PC-9 (cell line): ENCODE results near the gene STOX2. TPM values are rescaled to one million over a fixed set of nuclear protein-coding genes. Genes with fewer than 3 reads are reported as not detected.

Experiments
- BruUV-seq: library from RNA; stranded (reverse); fragments of 400-500 nt; replicated peaks from 2 replicates; lab custom pipeline; 2021; lab: Mats Ljungman, UMichigan
- CTCF ChIA-PET: fragments of 300-600 bp; sonication (Branson Sonifier 250); formaldehyde crosslinking; loops from one replicate; lab custom pipeline; 2022; ENCODE audit warnings: antibody characterized with exemption; lab: Charles Lee
- POLR2A ChIA-PET: fragments of 300-600 bp; sonication (Branson Sonifier 250); formaldehyde crosslinking; loops from one replicate; lab custom pipeline; 2022; ENCODE audit warnings: antibody characterized with exemption; ENCODE audit not compliant: unreplicated experiment; lab: Charles Lee
- DNase-seq, 2 experiments: peaks; one replicate each; pipeline versions ENCODE4 v3.0.0 to v3.0.0-alpha.2; 2015 to 2022; ENCODE audit warnings: mixed read lengths in 1 of 2
- H2AFZ ChIP-seq: fragments of 200-600 bp; sonication (generic); 2 replicates; pipeline ENCODE4 v1.8.1; 2017; ENCODE audit warnings: antibody characterized with exemption
- H3F3A ChIP-seq: fragments of 200-600 bp; sonication (generic); 2 replicates; pipeline ENCODE4 v1.8.1; 2017; ENCODE audit warnings: antibody characterized with exemption, mild to moderate bottlenecking, low read depth; ENCODE audit not compliant: insufficient read depth
- H3K27ac ChIP-seq: fragments of 200-600 bp; sonication (generic); 2 replicates; pipeline ENCODE4 v1.6.1; 2016; ENCODE audit warnings: mixed run types
- H3K27me3 ChIP-seq: fragments of 200-600 bp; sonication (generic); 2 replicates; pipeline ENCODE4 v1.6.1; 2016; ENCODE audit warnings: low read depth, mixed run types; ENCODE audit not compliant: insufficient read depth
- H3K36me3 ChIP-seq: fragments of 200-600 bp; sonication (generic); 2 replicates; pipeline ENCODE4 v1.6.1; 2016; ENCODE audit warnings: low read depth, mixed run types
- H3K4me1 ChIP-seq: fragments of 200-600 bp; sonication (generic); replicated peaks from 2 replicates; pipeline ENCODE4 v1.6.1; 2016; ENCODE audit warnings: mixed run types; ENCODE audit not compliant: insufficient read depth
- H3K4me2 ChIP-seq: fragments of 200-600 bp; sonication (generic); 2 replicates; pipeline ENCODE4 v1.6.1; 2017; ENCODE audit warnings: mixed run types
- H3K4me3 ChIP-seq: fragments of 200-600 bp; sonication (generic); 2 replicates; pipeline ENCODE4 v1.6.1; 2016; ENCODE audit warnings: mixed run types
- H3K79me2 ChIP-seq: fragments of 200-600 bp; sonication (generic); 2 replicates; pipeline ENCODE4 v1.6.1; 2017; ENCODE audit warnings: low read depth, mixed run types
- H3K9me2 ChIP-seq: fragments of 200-600 bp; sonication (generic); 2 replicates; pipeline ENCODE4 v1.8.1; 2017; ENCODE audit warnings: mild to moderate bottlenecking; ENCODE audit not compliant: insufficient read depth
- H3K9me3 ChIP-seq: fragments of 200-600 bp; sonication (generic); 2 replicates; pipeline ENCODE4 v1.8.1; 2016; ENCODE audit warnings: low read depth; ENCODE audit not compliant: insufficient read depth
- H4K20me1 ChIP-seq: fragments of 200-600 bp; sonication (generic); 2 replicates; pipeline ENCODE4 v1.8.1; 2017; ENCODE audit not compliant: insufficient read depth
- EZH2 ChIP-seq: fragments of 200-600 bp; sonication (generic); IDR thresholded peaks from 2 replicates; pipeline ENCODE4 v1.8.0; 2017; ENCODE audit warnings: antibody characterized with exemption, low read depth
- intact Hi-C: fragments of 100-400 bp; cut with micrococcal nuclease; formaldehyde crosslinking; loops from one replicate; pipeline ENCODE4 v1.10.0; 2022; ENCODE audit not compliant: unreplicated experiment
- total RNA-seq: library from RNA; stranded (reverse); gene quantifications from 2 replicates; pipeline ENCODE4 v1.2.3, GENCODE V29; 2021
- TF ChIP-seq, protein P1 (sequence below): fragments of 200-600 bp; sonication (generic); conservative IDR thresholded peaks from 2 replicates; pipeline ENCODE4 v1.6.1; 2017; ENCODE audit warnings: mixed run types, antibody characterized with exemption, mild to moderate bottlenecking, moderate library complexity

The STOX2 gene
- total RNA-seq, 1 experiment from 2014 or later, result 4.5 TPM

DNA sequence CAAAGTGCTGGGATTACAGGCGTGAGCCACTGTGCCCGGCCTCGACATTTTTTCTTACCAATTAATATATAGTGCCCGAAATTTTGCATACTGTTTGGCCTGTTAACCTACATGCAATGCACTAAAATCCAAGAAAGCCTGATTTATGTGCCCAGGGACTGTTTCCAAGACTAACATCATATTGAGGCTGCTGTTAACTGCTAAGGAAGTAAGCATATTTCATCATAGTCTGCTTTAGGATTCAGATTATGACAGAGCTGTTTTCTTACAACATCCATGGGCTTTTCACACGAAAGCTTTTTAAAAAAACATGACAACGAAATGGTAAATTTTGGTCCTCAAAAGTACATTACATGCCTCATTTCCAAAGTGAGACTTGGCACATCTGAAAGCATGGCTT is 84.4 kb downstream of the STOX2 start:
- Histone ChIP-seq H3K9me3 (no peaks in the 10 kb centered on the region), H3K4me3 (no peak overlapping the region), H3K4me1 (peaks cover 12% of the 10 kb centered on the region), H3K27ac (no peak overlapping the region), H3K9me2 (no peaks in the 10 kb centered on the region), H3K36me3 (no peaks in the 10 kb centered on the region), H4K20me1 (no peaks in the 10 kb centered on the region), H2AFZ (no peak overlapping the region), H3K79me2 (no peaks in the 10 kb centered on the region), H3F3A (peaks cover 13% of the 10 kb centered on the region; the same call in 1 of the 2 replicates), H3K27me3 (no peaks in the 10 kb centered on the region), H3K4me2 (no peak overlapping the region)
- ChIA-PET POLR2A (no interaction called here), CTCF (no interaction called here)
- intact Hi-C loops, result loop anchor here (10.0 kb wide), 1 partner anchor 175 kb away; no protein-coding TSS in a partner anchor
- no TSS peak for BruUV-seq
- DNase-seq, result no peak
- no peak for TF ChIP-seq EZH2
- TF ChIP-seq, protein P1, sequence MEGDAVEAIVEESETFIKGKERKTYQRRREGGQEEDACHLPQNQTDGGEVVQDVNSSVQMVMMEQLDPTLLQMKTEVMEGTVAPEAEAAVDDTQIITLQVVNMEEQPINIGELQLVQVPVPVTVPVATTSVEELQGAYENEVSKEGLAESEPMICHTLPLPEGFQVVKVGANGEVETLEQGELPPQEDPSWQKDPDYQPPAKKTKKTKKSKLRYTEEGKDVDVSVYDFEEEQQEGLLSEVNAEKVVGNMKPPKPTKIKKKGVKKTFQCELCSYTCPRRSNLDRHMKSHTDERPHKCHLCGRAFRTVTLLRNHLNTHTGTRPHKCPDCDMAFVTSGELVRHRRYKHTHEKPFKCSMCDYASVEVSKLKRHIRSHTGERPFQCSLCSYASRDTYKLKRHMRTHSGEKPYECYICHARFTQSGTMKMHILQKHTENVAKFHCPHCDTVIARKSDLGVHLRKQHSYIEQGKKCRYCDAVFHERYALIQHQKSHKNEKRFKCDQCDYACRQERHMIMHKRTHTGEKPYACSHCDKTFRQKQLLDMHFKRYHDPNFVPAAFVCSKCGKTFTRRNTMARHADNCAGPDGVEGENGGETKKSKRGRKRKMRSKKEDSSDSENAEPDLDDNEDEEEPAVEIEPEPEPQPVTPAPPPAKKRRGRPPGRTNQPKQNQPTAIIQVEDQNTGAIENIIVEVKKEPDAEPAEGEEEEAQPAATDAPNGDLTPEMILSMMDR, result no peak

- H3K27me3 ChIP-seq, result no peaks in the 10 kb centered on the region
- H4K20me1 ChIP-seq, result no peaks in the 10 kb centered on the region
- BruUV-seq, result no TSS peak
- H3K79me2 ChIP-seq, result no peaks in the 10 kb centered on the region
- no peak for DNase-seq
- no peaks in the 10 kb centered on the region for H3K9me3 ChIP-seq
- H2AFZ ChIP-seq, result no peak overlapping the region
- intact Hi-C loops, result loop anchor here (10.0 kb wide), 1 partner anchor 175 kb away; no protein-coding TSS in a partner anchor
- CTCF ChIA-PET, result no interaction called here
- POLR2A ChIA-PET, result no interaction called here
- H3K4me1 ChIP-seq, result peaks cover 12% of the 10 kb centered on the region
- H3K9me2 ChIP-seq, result no peaks in the 10 kb centered on the region
- H3K4me2 ChIP-seq, result no peak overlapping the region
- H3K27ac ChIP-seq, result no peak overlapping the region
- peaks cover 13% of the 10 kb centered on the region; the same call in 1 of the 2 replicates for H3F3A ChIP-seq
- no peak overlapping the region for H3K4me3 ChIP-seq
- H3K36me3 ChIP-seq, result no peaks in the 10 kb centered on the region
- TF ChIP-seq EZH2, result no peak
Measured at GRCh38 chr4:183989931-183990330, 84.8 kb downstream of the STOX2 start.

DNA sequence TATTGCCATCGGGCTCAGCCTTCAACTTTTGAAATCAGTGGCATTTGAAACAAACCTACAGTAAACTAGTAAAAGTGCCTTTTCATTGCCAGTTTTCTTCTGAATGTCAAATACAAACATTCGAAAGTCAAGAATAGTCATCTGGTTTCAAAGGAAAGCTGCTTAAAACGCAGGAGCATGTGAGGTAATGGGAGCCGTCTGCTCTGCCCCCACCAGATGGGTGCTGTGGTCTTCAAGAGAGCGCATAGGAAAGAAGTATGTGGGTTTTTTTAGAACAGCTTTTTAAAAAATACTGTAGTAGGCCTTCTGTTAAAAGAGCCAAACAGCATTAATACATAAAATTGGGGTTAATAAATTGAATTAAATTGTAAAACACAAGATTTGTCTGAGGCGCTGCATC is 88.6 kb downstream of the STOX2 start:
- TF ChIP-seq, protein P1, result no peak
- no peak for TF ChIP-seq EZH2
- no peaks in the 10 kb centered on the region for H3K36me3 ChIP-seq
- H3K9me3 ChIP-seq, result no peaks in the 10 kb centered on the region
- intact Hi-C loops, result no loop called here
- H3F3A ChIP-seq, result peaks cover 2% of the 10 kb centered on the region; the same call in 1 of the 2 replicates
- H3K27ac ChIP-seq, result no peak overlapping the region
- no TSS peak for BruUV-seq
- no peaks in the 10 kb centered on the region for H4K20me1 ChIP-seq
- no peak overlapping the region for H3K4me2 ChIP-seq
- ChIA-PET POLR2A (no interaction called here), CTCF (no interaction called here)
- H2AFZ ChIP-seq, result no peak overlapping the region
- H3K9me2 ChIP-seq, result no peaks in the 10 kb centered on the region
- no peak for DNase-seq
- H3K27me3 ChIP-seq, result no peaks in the 10 kb centered on the region
- H3K79me2 ChIP-seq, result no peaks in the 10 kb centered on the region
- H3K4me3 ChIP-seq, result no peak overlapping the region
- H3K4me1 ChIP-seq, result peaks cover 1% of the 10 kb centered on the region

GRCh38 chr4:183995570-183995969 is 90.5 kb downstream of the STOX2 start:
- H3K9me3 ChIP-seq, result no peaks in the 10 kb centered on the region
- H3K9me2 ChIP-seq, result no peaks in the 10 kb centered on the region
- H2AFZ ChIP-seq, result no peak overlapping the region
- no peak overlapping the region for H3K27ac ChIP-seq
- no peaks in the 10 kb centered on the region for H3K79me2 ChIP-seq
- no peak overlapping the region for H3K4me2 ChIP-seq
- H3K4me1 ChIP-seq, result no peaks in the 10 kb centered on the region
- H4K20me1 ChIP-seq, result no peaks in the 10 kb centered on the region
- H3K36me3 ChIP-seq, result no peaks in the 10 kb centered on the region
- ChIA-PET CTCF (no interaction called here), POLR2A (no interaction called here)
- intact Hi-C loops, result no loop called here
- no peaks in the 10 kb centered on the region for H3K27me3 ChIP-seq
- no TSS peak for BruUV-seq
- no peaks in the 10 kb centered on the region for H3F3A ChIP-seq
- TF ChIP-seq, protein P1, result no peak
- no peak for TF ChIP-seq EZH2
- no peak for DNase-seq
- no peak overlapping the region for H3K4me3 ChIP-seq
